ENCODE measurements around the gene GAGE12J. TPM values are rescaled to one million over a fixed set of nuclear protein-coding genes. Genes with fewer than 3 reads are reported as not detected.
"Not testable (repeated sequence)": the region's sequence is repeated elsewhere in the genome, so short reads cannot be mapped to it uniquely, and the experiment has no call there.

The GAGE12J gene
- total RNA-seq, 1 donor from 2014 or later: not detected

DNA sequence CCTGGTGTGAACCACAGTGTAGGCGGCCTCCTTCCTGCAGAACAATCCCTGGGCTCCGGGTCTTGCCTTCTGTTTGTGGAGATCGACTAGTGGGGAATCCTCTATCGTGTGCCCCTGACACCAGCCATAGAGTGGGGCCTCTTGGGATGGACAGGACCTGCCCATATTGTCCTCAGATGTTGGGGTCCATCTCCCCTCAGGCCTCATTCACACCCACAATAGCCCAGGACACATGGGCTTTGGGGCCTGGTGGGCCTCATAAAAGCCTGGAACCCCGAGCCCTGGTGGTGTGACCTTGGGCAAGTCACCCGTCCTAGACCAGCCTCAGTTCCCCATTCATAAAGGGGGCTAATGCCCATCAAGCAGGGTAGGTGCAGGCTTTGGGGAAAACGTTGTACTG lies 31.6 kb upstream of the GAGE12J start:
- TF ChIP-seq, protein P1, sequence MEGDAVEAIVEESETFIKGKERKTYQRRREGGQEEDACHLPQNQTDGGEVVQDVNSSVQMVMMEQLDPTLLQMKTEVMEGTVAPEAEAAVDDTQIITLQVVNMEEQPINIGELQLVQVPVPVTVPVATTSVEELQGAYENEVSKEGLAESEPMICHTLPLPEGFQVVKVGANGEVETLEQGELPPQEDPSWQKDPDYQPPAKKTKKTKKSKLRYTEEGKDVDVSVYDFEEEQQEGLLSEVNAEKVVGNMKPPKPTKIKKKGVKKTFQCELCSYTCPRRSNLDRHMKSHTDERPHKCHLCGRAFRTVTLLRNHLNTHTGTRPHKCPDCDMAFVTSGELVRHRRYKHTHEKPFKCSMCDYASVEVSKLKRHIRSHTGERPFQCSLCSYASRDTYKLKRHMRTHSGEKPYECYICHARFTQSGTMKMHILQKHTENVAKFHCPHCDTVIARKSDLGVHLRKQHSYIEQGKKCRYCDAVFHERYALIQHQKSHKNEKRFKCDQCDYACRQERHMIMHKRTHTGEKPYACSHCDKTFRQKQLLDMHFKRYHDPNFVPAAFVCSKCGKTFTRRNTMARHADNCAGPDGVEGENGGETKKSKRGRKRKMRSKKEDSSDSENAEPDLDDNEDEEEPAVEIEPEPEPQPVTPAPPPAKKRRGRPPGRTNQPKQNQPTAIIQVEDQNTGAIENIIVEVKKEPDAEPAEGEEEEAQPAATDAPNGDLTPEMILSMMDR (IDR thresholded peaks at IDR 0.05): no peak
- ATAC-seq (no peak), DNase-seq (no peak)
- H3K27ac ChIP-seq: no peak overlapping the region
- intact Hi-C loops (cut with DNase I): no loop called here
- H3K4me3 ChIP-seq: no peak overlapping the region
- H3K9me3 ChIP-seq: no peaks in the 10 kb centered on the region
- no peaks in the 10 kb centered on the region for H3K27me3 ChIP-seq
- H3K4me1 ChIP-seq: no peaks in the 10 kb centered on the region
- H3K36me3 ChIP-seq: no peaks in the 10 kb centered on the region

DNA sequence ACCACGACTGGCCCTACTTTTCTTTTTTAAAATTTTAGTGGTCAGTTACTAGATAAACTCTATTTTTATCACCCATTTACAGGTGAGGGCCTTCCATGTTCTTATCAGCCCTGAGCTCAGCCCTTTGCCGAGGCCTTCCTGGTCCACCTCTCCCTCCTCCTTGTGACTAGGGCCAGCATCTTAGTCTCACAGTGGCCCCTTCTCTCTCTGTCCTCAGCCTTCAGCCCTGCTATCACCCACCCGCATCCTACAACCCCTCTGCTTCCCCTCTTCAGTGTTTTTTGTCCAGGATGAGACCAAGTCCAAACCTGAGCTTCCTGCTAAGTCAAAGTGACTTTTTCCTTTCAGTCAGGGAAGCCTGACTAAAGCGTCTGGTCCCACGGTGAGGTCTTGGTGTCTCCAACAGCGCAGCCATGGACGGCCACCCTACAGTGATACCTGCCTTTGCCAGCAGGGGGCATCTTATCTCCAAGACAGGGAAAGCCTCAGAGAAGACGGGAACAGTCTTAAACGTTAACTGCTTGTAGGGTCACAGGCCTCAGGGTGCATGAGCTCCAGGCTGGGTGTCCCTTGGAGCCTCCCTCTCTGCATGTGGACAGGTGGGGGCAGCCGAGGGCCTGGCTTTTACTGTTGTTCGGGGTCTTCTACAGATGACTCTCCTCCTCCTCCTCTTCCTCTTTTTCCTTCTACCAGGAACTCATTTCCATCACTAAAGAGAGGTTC lies 30.1 kb upstream of the GAGE12J start:
- Histone ChIP-seq H3K27ac (no peak overlapping the region), H3K27me3 (no peaks in the 10 kb centered on the region), H3K4me1 (no peaks in the 10 kb centered on the region), H3K36me3 (no peaks in the 10 kb centered on the region), H3K4me3 (no peak overlapping the region), H3K9me3 (no peaks in the 10 kb centered on the region)
- DNase-seq (peak; percentile 72), ATAC-seq (peak; percentile 94)
- intact Hi-C loops (cut with DNase I): no loop called here
- TF ChIP-seq, protein P1 (IDR thresholded peaks at IDR 0.05): peak; percentile 62

- Histone ChIP-seq H3K4me1 (no peaks in the 10 kb centered on the region), H3K4me3 (no peak overlapping the region), H3K27me3 (no peaks in the 10 kb centered on the region), H3K27ac (no peak overlapping the region), H3K36me3 (no peaks in the 10 kb centered on the region), H3K9me3 (no peaks in the 10 kb centered on the region)
- DNase-seq (no peak), ATAC-seq (no peak)
- intact Hi-C loops (cut with DNase I): no loop called here
- TF ChIP-seq, protein P1 (IDR thresholded peaks at IDR 0.05): no peak
These were observed 29.2 kb upstream of the GAGE12J start for GRCh38 chrX:49292400-49293362.

- ATAC-seq; H3K27ac ChIP-seq; DNase-seq; intact Hi-C loops (cut with DNase I); H3K4me1 ChIP-seq; H3K36me3 ChIP-seq; H3K4me3 ChIP-seq; H3K27me3 ChIP-seq; H3K9me3 ChIP-seq: not testable (repeated sequence)
These were observed 22.5 kb upstream of the GAGE12J start for GRCh38 chrX:49299293-49299692.

GRCh38 chrX:49300703-49301102 lies 21.1 kb upstream of the GAGE12J start:
- H3K4me1 ChIP-seq: no peaks in the 10 kb centered on the region
- intact Hi-C loops (cut with DNase I): no loop called here
- no peaks in the 10 kb centered on the region for H3K9me3 ChIP-seq
- no peak overlapping the region for H3K4me3 ChIP-seq
- no peaks in the 10 kb centered on the region for H3K36me3 ChIP-seq
- TF ChIP-seq, protein P1 (IDR thresholded peaks at IDR 0.05): no peak
- H3K27me3 ChIP-seq: no peaks in the 10 kb centered on the region
- H3K27ac ChIP-seq: no peak overlapping the region
- ATAC-seq (no peak), DNase-seq (no peak)

GRCh38 chrX:49303346-49303745 lies 18.5 kb upstream of the GAGE12J start, which contains the start of gene GAGE10:
Gene GAGE10 (plus strand): TSS chrX:49303646. CDS start chrX:49304860, 1,214 bp downstream.
- H3K4me3 ChIP-seq: no peak within 1 kb of the TSS
- TF ChIP-seq, protein P1 (IDR thresholded peaks at IDR 0.05): no peak
- intact Hi-C loops (cut with DNase I): no loop called here
- no peaks in the 10 kb centered on the region for H3K36me3 ChIP-seq
- H3K4me1 ChIP-seq: no peaks in the 10 kb centered on the region
- ATAC-seq (no peak), DNase-seq (no peak)
- no peaks in the 10 kb centered on the region for H3K9me3 ChIP-seq
- H3K27ac ChIP-seq: no peak within 1 kb of the TSS
- H3K27me3 ChIP-seq: no peaks in the 10 kb centered on the region

DNA sequence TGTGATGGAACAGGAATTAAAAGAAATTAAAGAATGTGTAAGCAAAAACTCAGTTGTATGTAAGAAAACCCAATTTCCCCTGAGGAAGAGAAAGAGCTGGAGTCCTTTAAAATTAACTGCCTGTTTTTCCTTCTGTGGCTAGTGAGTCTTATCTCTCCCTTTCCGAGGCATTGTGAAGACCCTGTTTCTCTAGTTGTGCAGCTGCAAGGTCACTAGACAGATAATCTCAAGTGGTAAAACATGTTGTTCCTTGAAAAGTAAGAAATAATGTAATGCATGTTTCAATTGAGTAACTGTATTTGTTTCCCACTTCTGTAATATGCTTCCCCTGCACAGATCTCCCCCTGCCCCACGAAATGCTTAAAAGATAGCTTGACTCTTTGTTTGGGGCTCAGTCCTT lies 14.1 kb upstream of the GAGE12J start:
- H3K4me3 ChIP-seq; H3K27me3 ChIP-seq; DNase-seq; H3K4me1 ChIP-seq; H3K27ac ChIP-seq; H3K9me3 ChIP-seq; ATAC-seq; intact Hi-C loops (cut with DNase I); H3K36me3 ChIP-seq: not testable (repeated sequence)
